GM18508 (cell line): ENCODE measurements around the gene ZDHHC22.

Experiments used
- ATAC-seq: cut with Tn5 transposase; IDR thresholded peaks from one replicate; pipeline ENCODE4 v1.9.1; 2021; ENCODE audit warnings: moderate number of reproducible peaks; ENCODE audit not compliant: insufficient read depth, unreplicated experiment

Gene ZDHHC22

DNA sequence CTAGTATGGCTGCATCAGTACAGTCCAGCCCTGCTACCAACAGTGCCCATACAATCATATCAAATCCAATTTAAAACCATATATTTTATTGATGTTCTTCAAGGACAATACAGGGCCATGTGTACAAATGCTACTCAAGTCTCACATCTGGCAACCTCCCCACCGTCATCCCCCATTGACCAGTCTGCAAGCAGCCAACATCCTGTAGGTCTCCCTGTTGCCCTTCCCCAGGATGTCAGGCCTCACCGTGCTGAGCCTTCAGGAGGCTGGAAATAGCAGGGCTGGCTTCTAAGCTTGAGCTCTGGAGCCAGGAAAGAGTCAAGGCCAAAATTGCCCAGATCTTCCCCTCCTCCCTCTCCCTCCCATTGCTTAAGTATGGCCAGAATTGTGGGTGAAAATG, 10.4 kb downstream of the ZDHHC22 start:
- ATAC-seq, result no peak

DNA sequence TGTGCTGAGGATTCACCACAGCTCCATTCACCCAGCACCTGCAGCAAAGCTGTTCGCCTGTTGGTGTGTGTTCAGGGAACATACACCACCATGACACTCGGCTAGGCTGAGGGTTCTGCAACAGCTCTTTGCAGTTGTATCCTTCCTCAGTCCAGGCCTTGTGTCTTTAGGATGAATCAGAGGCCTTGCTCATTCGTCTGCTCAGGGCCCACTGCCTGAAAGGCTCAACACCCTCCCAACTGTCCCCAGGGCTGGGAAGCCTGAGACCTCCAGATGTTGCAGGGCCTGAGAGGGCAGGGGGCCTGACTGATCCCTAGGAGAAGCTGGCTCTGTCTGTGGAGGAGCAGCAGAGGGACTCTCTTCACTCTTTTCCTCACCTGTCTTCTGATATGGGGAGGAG, 11.2 kb downstream of the ZDHHC22 start:
- no peak for ATAC-seq

DNA sequence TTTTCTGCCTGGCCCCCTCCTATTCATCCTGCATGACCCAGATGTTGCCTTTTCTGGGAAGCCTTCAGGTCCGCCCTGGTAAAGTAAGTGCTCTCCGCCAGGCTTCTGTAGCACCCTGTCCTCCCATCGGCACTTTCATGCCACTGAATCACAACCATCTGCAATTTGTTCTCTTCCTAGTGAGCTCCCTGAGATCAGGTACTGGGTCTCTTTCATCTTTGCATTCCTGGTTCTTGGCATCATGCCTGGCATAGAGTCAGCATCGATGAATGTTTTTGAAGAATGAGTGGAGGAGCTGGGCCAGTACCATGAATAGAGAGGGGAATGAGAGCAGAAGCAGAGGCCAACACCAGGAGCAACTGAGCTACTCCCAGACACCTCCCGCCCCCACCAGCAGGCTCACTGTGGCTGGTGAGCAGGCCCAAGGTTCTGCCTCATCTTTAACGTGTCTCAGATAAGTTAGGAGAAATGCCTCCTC, 13.1 kb downstream of the ZDHHC22 start:
- no peak for ATAC-seq

DNA sequence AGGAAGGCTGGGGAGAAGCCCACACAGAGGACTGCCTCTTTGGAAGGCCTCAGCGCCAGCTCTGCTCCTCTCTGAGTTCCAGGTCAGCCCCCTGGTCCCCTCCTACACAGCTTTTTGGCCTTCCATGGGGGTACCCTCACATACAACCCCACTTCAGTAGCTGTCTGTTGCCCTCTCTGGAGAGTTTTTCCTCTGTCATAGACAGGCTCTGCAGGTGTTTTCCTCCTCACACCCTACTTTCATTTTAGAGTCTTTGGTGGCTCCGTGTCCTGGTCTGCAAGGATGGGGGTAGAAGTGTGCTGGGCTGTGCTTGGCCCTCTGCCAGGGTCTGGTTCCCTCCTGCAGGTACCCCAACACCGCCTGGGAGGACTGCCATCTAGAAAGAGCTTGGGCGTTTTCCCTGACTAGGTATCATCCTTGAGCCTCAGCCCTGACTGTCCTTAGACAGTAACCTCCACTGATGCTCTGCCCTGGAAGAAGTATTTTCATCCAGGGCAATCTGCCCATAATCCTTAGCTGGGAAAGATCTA, 15.1 kb downstream of the ZDHHC22 start:
- ATAC-seq, result no peak

DNA sequence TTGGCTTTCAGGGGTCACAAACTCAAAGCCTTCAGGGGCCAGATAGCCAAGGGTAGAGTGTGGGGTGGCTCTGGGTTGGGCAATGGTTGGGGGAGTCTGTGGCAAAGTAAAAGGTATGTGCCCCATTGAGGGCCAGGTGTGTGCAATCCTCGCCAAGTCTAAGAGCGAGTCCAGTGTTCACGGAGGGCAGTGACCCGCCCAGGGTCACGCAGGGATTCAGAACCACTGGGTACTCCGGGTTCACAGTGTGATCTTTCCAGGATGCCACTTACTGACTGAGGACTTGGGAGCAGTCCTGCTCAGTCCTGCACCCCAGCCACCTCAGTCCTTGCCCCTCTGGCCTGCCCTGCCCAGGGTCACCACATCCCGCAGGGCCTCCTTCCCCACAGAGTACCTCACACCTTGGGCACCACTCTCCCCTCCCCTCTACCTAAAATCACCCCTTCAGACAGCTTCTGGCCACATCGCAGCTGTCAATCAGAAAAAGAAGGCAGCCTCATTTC, 15.7 kb downstream of the ZDHHC22 start:
- ATAC-seq, result no peak

DNA sequence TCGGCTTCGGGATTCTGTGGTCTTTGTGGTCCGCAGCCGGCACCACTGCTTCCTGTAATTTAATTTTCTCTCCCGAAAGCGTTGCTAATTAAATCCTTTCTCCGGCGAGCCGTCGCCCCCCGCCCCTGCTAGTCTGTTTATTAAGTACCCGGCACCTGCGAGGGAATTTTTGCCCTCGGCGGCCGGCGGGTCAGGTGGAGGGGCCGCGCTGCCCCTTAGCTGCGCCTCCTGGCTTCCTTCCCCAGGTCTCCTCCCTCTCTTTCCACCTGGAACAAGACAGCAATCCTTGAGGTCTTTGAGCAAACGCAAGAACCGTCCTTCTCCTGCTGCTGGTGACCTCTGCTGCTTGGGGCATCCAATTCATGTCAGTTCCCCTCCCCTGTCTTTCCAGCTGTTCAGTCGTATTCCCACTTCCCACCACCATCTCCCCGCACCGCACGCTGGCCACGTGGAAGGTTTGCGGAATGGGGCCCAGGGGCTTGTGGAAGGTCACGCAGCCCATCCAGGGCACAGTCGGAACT, 16.2 kb downstream of the ZDHHC22 start:
- ATAC-seq, result no peak

DNA sequence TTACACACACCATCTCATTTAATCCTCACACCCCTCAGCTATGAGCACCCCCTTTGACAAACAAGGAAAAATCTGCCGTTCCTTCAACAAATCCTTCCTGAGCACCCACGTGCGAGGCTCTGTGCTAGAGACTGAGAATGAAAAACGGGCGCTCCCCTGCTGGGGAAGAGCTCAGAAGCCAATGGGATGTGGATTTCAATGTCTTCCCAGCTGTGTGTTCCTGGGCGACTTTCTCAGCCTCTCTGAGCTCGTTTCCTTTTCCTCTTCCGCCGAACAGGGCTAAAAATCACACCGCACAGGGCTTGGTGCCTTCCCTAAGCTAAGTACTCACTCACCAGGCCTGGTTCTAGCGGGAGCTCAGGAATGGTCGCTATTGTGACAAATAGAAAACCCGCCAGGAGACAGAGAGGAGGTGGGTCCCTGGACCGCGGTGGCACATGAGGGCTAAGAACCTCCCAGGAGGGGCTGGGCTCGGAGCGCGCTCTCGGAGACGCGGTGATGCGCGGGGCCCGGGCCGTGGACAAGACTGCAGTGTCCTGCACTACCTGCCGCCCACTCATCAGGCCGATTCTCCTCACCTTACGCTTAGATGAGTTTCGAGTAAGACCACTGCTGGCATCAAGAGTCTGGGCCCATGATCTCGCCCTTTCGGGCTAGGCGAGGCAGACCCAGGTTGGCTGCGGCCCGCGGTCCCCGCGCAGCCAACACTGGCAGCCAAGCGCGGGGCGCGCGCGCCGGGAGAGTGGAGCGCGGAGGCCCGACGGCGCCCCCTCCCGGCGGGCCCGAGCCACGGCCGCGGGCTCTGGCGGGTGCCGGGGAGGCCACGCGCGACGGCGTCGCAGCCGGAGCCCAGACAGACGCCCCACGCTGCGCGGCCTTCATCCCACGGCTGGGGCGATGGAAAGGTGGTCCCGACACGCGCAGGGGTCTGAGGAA, 17.0 kb downstream of the ZDHHC22 start:
- no peak for ATAC-seq

DNA sequence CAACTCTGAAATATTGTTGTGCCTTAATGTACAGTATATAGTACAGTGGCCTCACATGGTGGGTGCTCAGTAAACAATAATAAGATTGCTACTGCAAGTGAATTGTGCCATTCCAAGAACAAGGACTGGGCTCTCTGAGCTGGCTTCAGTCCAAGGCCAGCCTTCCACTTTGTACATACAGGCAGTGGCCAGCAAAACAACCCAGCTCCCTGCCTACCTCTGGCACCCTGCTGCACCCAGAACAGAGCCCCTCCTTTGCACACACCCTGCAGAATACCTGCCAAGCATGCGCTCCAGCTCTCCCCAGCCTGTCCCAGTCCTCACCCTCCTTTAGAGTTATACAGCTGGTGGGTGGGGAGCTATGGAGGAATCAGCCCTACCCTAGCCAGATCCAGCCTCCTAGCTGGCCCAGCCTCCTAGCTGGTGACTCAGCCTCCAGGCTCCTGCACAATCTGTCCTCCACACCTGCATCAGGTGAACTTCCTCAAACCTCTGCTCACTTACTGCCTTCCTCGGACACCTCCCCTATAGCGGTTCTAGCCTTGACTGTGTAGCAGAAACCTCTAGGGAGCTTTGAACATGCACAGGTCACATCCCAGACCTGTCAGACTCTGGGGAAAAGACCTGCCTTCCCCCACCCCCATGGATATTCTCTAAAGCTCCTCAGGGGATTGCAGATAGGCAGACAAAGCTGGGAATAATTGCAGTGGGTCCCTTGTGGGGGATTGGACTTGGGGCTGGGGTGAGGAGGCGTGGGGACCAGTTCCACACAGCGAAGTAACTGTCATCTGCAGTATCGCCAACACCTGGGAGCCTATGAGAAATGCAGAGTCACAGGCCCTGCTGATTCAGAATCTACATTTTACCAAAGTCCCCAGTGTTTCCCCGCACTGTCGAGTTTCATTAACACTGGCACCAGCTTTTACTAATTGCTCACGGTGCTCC, 17.9 kb downstream of the ZDHHC22 start:
- no peak for ATAC-seq

DNA sequence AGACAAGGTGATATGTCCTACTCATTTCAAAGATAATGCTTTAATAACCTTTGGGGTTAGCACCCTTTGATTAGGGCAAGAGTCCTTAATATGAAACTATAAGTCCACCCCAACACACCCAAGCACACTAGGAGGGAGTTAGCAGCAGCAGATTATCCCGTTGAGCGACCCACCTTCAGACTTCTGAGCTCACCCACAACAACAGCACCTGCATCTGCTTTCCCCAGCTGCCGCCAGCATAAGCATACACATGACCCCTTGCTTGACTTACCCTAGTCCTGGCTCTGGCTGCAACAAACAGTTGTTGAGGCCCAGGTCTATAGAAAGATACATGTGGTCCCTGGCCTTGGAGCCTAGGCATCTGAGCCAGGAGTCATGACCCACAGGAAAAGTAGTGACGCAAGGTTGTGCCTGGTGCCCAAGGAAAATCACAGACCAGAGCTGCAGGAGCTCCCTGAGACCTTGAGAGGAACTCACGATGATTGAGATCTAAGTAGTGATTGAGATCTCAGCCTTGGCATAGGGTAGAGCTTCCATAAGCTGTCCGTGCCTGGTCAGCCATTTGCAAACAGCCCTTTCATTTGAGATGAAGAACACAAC, 19.0 kb downstream of the ZDHHC22 start:
- ATAC-seq, result no peak

DNA sequence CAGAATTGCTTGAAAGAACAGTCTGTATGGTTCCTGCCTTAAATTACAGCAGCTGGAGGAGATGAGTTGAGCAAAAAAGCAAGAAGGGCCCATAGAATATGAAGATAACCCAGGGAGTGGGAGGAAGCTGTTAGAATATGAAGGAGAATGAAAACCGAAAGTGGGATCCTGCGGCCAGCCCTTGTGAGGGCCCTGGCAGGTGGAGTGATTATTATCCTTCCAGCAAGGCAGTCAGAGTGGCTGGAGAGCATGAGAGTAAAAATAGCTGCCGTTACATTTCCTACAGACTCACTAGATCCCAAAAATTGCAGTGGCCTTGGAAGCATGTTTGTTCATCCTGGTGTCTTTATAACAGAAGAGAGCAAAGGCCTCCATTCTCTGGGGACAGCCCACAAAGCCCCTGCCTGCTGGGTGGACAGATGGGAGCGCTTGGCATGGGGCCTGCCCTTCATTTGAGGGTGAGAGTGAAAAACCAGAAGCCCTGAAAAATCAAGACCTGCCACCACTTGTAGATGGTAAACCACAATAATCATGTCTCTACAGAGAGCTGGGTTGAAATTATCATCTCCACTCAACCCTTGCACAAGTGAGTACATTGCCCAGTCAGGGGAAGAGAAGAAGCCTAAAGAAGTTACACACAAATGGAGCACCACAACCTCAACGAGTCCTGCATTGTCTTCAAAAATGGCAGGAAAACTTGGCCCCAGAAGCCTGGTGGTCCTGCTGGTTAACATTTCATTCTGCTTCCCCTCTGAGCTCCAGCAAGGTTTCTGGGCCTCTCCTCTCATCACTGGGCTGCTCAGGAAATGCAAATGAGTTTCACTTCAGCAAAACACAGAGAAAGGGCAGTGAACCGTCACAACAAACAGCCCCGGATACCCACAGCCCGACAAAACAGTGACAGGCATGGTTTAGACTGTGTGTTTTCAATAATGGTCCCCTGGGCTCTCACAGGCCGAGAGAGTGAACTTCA, 20.5 kb downstream of the ZDHHC22 start:
- peak; percentile 70 for ATAC-seq

DNA sequence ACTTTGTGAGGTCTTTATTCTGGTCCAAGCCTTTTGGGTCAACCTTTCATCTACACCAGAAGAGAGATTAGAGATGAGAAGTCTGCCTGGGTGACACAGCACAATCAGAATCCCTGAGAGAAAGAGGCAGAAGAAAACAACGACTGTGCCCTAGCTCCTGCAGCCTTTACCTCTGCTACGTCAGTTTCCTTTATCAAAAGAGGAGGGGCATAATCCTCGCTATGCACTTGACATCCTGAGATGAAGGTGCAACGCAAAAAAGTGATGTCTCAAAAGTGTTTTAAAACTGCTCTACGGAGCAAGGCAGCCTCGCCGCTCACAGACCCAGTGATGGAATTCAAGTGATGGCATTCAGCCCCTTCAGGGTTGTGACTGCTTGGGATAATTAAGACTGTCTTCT, 21.7 kb downstream of the ZDHHC22 start:
- no peak for ATAC-seq

DNA sequence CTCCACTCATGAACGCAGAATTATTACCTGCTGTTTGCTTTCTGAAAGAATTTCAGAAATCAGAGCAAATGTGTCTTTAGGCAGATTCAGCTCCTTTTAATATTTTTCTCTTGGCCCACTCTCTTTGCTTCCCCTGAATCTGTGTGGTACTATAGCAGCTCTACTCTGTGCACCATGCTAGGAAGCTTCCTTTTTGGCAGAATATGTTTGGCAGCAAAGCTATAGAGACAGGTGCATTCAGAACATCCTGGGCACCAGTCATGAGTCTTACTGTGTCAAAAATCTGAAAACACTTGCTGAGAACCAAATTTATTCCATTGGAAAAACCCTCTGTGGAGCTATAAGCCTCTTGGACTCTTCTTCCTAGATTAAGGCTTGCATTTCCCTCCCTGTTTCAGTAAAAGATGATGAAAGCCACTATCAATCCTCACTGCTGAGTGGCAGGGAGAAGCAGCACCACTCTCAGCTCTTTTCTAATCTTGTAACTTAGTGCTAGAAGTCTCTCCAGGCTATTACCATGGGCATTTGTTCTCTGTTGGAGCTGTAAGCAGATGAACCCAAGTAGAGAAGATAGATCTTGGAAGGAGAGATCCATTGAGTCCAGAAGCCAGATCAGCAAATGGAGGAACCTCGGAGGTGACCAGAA, 25.3 kb downstream of the ZDHHC22 start:
- no peak for ATAC-seq

DNA sequence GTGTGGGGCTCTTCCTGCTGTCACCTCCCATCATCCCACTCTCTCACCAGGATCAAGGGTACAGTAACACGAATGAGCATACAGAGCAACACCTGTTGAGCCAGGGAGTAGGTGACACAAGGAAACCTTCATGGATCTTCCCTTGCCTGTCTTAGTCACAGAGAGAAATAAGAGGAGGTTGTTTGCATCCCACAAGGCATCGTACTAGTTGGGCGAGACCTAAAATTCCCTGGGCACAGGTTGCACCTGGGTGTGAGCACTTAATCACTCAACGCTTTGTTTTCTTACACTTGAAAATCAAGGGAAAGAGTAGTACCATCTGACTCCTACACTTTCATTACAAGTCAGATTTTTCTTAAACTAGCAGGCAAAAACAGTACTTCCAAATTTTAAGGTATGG, 27.0 kb downstream of the ZDHHC22 start:
- no peak for ATAC-seq

DNA sequence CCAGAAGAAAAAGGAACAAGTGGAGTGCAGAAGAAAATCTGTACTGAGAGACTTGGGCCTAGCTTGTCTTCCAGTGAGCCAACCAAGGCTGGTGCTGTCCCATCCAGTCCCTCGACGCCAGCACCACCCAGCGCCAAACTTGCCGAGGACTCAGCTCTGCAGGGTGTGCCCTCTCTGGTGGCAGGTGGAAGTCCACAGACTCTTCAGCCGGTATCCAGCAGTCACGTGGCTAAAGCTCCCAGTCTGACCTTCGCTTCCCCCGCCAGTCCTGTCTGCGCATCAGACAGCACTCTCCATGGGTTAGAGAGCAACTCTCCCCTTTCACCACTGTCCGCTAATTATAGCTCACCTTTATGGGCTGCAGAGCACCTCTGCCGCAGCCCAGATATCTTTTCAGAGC, 27.9 kb downstream of the ZDHHC22 start:
- ATAC-seq, result no peak

DNA sequence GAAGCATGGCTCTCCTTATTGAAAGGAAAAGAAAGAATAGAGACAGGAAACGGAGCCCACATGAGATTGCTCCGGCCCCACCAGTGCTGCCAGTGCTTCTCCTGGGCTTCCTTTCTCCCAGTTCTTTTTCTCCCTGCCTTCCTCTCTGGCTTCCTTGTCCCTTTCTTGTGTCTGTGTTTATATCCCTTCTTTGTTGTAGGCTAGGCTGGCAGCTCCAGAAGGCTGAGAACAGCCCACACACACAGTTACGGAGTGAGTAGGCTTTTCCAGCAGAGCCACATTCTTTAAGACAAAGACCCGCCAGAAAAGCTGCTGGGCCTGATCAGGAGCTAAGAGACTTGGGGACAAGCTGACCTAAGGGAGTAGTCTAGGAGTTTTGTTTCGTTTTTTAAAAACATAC, 30.6 kb downstream of the ZDHHC22 start:
- no peak for ATAC-seq

DNA sequence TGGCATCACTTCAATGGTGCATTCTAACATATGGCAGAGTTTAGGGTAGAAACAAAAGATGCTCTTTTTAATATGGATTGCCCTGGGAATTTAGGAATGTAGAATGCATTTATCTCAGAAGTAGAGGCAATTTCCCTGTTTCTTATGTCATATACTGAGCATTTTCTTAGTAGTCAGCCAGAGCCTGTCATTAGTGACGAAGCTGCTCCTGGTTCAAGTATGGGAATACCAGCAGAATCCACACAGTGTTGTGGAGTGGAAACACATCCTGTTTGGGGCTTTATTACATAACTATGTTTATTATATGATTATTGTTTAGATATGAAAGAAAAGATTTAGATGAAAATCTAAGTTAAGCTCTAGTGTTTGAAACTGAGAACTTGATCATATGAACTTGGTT, 31.3 kb downstream of the ZDHHC22 start:
- ATAC-seq, result no peak

DNA sequence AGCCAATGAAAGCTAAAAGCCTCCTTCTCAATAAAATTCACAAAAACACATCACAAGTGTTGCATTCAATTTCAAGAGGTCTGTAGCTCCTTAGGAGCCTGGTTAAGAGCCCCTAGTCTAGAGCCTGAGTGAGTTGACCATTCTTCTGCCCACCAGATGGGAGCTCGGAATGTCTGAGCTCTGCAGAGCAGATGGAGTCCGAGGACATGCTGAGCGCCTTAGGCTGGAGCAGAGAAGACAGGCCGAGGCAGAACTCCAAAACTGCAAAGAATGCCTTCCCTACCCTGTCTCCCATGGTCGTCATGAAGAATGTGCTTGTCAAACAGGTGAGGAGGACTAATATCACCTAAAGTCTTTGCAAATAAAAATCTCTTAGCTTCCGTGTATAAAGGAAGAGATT, 31.9 kb downstream of the ZDHHC22 start:
- ATAC-seq, result no peak

DNA sequence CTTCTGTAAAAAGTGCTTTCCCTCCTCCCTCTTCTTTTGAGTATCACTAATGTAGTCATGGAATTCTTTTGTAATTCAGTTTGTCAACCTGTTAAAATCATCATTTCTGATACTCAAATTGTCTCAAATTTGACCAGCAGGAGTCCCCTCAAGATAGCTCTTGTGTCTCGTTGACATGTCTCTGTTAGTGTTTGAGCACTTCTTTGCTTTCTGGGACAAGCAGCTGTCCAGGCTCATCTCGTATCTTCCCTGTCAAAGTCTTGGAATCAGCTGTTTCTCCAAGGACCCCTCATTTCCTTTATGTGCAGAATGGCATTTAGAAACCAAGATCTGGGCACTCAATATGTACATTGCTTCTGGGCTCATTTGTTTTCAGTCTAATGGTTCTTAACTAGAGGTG, 32.8 kb downstream of the ZDHHC22 start:
- ATAC-seq, result no peak
